HG03432 (cell line): ENCODE data around the gene ZDHHC11B.
A peak's percentile ranks its signal among the peaks of the same experiment; 100 is the strongest.
"Not testable (repeated sequence)": the region's sequence is repeated elsewhere in the genome, so short reads cannot be mapped to it uniquely, and the experiment has no call there.

Experiments
- ATAC-seq: cut with Tn5 transposase; IDR thresholded peaks from one replicate; pipeline ENCODE4 v1.9.1; 2021; ENCODE audit warnings: mild to moderate bottlenecking, moderate library complexity; ENCODE audit not compliant: unreplicated experiment

ZDHHC11B gene

DNA sequence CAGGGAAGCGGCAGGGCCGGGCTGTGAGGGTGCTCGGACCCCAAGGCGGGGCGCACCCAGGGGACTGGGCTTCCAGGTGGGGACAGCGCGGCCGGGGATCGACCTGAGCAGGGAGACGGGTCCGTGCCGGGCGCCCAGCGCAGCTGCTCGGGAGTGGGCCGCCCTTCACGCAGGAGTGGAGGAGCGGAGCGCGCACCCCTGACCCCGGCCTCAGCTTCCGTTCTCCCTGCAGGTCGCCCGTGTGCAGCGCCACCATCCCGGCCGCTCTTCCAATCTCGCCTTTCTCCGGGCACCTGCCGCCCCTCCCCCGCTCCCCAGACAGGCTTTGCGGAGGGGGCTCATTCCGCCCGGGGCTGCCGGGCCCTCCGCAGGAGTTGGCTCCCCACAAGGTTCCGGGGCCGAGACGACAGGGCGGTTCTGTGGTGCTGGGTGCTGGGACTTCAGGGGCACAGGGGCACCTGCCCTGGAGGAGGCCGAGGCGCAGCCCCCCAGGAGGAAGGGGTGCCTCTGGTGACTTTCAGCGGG, 714 bp upstream of the ZDHHC11B start:
- ATAC-seq = peak; percentile 13

DNA sequence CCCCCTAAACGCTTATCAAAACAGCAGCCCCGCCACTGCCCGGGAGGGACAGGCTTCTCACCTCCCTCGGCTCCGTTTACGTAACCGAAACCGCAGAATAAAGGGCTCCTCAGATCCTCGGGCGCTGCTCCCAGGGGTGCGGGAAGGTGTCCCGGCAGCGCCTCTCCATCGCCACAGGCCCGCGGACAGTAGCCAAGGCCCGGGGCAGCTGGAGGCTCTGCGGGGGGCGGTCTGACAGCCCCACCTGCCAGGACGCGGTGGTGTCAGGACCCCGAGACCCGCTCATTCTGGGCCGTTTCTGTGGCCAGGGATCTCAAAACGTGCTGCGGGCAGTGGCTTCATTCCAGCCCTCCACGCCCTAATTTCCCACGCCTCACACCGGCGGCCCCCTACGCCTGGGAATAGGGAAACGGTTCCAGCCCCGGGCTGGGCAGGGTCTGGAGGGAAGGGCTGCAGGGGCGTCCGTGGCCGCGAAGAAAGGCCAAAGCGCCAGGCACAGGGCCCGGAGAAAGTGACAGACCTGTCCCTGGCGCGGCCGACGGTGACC, 575 bp downstream of the ZDHHC11B start:
- ATAC-seq = not testable (repeated sequence)

GRCh38 chr5:783049-783802, 1.3 kb downstream of the ZDHHC11B start:
- ATAC-seq = peak; percentile 46

GRCh38 chr5:782356-782755, 2.2 kb downstream of the ZDHHC11B start:
- ATAC-seq = not testable (repeated sequence)

- not testable (repeated sequence) for ATAC-seq
Observed at GRCh38 chr5:780571-780970, 4.0 kb downstream of the ZDHHC11B start.

- not testable (repeated sequence) for ATAC-seq
Observed at GRCh38 chr5:778967-779366, 5.6 kb downstream of the ZDHHC11B start.

DNA sequence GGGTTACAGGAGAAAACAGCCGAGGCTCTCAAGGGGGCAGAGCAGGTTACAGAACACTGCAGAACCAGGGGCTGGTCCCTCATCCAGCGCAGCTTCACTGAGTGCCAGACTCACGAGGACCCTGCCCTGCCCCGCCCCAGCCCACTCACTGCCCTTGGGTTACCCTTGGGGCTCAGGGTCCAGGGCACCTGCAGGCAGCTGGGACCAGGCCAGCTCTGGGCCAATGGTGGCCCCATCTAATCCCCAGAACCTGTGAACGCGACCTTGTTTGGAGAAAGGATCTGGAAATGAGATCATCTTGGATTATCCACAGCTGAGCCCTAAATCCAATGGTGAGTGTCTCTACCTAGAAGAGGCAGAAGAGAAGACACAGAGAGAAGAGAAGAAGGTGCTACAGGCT, 6.1 kb downstream of the ZDHHC11B start:
- ATAC-seq = not testable (repeated sequence)

- ATAC-seq = no peak
Observed at GRCh38 chr5:777756-778161, 6.8 kb downstream of the ZDHHC11B start.

GRCh38 chr5:776862-777711, 7.4 kb downstream of the ZDHHC11B start:
- ATAC-seq = no peak

- ATAC-seq = no peak
Observed at GRCh38 chr5:775961-776861, 8.3 kb downstream of the ZDHHC11B start.

GRCh38 chr5:775595-775960, 9.0 kb downstream of the ZDHHC11B start:
- ATAC-seq = not testable (repeated sequence)

DNA sequence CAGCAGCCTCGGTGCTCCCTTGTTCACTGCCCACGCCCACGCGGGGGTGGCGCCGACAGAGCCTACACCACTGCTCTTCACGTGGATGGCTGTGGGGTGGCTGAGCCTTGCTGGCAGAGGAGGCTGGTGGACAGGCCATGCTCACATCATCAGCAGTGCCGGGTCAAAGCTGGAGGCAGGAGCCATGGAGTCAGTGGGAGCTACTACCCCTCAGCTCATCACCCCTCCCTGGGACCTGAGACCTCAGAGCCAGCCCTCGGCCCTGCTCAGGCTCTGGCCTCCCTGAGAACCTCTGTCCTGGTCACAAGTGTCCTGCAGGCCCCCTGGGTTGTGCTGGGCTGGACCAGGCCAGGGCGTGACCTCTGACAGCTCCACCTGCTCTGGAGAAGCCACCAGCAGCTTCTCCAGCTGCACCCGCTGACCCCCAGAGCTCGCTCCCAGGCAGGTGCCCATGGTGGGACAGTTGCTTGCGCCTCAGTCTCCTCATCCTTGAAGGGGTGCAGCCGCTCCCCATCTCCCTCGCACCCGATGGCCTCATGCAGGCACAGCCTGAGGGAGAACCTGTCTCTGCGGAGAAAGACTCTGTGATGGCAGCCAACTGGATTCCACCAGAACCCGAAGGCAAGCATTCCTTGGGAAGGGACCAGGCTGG, 9.5 kb downstream of the ZDHHC11B start:
- not testable (repeated sequence) for ATAC-seq

DNA sequence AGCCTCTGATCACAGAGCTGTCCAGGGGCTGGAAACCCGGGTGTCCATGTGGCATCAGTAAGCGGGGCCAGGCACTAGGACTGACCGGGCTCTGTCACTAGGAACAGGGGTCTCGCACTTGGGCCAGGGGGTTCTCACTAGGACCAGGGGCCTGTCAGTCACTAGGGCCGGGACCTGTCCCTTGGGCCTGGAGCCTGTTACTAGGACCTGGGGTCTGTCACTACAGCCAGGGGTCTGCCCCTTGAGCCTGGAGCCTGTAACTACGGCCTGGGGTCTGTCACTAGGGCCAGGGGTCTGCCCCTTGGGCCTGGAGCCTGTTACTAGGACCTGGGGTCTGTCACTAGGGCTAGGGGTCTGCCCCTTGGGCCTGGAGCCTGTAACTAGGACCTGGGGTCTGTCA, 10.2 kb downstream of the ZDHHC11B start:
- not testable (repeated sequence) for ATAC-seq

DNA sequence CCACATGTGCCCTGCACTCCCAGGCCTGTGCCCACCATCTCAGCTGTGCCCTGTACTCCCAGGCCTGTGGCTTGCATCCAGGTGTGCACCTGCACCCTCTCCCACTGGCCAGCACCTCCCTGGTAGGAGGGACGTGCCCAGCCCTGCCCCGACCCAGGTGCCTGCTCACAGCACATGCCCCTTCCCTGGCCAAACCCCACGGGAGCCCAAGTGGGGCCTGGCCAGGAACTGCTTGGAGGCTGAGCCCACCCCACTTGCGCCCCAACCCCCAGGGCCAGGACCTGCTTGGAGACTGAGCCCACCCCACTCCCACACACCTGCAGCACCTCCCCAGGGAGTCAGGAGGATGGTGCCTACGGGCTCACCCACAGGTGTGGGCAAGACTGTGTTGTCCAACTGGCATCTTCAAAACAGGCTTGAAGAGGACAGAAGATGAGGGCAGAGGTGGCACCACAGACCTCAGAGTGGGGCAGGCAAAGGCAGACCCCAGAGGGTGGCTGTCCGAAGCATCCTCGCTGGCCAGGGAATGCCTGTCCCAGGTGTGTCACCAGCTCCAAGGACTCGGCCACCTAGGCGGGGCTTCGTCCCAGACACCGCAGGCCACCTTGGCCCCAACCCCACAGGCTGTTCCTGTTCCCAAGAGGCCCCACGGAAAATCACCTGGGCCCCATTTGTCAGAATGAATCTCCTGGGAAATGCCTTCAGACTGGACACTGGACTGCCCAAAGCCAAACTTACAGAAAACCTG, 10.8 kb downstream of the ZDHHC11B start:
- ATAC-seq = no peak

DNA sequence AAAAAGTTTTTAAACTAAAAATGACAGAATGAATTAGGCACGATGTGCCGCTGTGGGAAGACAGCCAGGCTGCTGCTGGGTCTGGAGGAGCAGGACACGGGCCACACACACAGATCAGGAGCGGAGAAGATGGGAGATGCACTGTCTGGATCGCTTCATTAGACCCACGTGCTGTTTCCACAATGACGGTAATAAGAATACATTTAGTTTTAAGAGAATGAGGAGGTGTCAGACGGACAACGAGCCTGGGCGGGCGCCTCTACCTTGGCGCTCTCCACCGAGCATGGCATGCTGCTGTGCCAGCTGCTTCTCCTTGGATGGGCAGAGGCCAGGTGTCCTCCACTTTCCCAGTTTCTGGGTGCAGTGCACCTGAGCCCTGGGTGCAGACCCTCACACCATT, 11.6 kb downstream of the ZDHHC11B start:
- ATAC-seq = not testable (repeated sequence)

- ATAC-seq = not testable (repeated sequence)
Observed at GRCh38 chr5:772547-772890, 12.0 kb downstream of the ZDHHC11B start.

GRCh38 chr5:771841-772546, 12.5 kb downstream of the ZDHHC11B start:
- ATAC-seq = not testable (repeated sequence)

DNA sequence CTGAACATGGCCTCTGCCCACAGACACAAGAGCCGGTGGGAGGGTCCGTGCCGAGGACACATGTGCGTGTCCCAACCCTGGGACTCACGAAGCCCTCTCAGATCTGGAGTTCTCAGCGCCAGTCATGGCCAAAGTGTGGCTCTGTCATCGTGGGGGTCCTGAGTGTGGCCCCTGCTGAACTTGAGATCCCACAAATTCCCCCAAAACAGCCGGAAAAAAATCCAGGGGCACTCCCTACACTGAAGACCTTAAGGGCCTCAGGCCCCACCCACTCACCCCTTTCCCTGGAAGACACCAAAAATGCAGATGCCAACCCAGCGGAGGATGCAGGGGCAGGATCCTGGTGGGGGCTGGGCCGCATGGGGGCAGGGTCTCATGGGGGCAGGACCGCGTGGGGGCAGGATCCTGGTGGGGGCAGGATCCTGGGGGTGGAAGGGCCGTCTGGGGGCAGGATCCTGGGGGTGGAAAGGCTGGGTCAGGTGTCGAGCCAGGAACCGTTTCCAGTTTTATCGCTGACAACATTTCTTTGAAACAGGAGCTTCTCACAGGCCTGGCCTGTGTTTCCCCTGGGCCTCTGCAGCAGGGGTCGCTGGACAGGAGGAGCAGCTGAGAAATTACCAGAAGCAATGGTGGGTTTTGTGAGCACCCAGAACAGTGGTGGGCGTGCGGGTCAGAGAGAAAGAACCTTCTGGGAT, 13.3 kb downstream of the ZDHHC11B start:
- ATAC-seq = not testable (repeated sequence)
